CD14-positive monocyte (primary cell): ENCODE measurements around the gene SS18L1. TPM values are rescaled to one million over a fixed set of nuclear protein-coding genes. Genes with fewer than 3 reads are reported as not detected.

Experiments
- DNase-seq, 3 donors: peaks; one replicate each; pipeline ENCODE4 v3.0.0-alpha.2; 2011 to 2022
- H2AFZ ChIP-seq: 2 replicates; pipeline ENCODE4 v1.6.0; 2012; ENCODE audit warnings: mild to moderate bottlenecking, low read depth, low read length, inconsistent platforms; ENCODE audit not compliant: insufficient read depth, poor library complexity, severe bottlenecking
- H3K27ac ChIP-seq, 2 donors: 1 replicate in 1 of 2; 2 replicates in 1 of 2; pipeline ENCODE4 v1.5.1; 2012 to 2013; ENCODE audit warnings: low read length in 2 of 2, control low read depth in 1 of 2, inconsistent platforms in 1 of 2, low read depth in 1 of 2, mild to moderate bottlenecking in 1 of 2
- H3K27me3 ChIP-seq, 2 donors: one replicate each; pipeline versions ENCODE4 v1.6.0 to v1.6.1; 2011 to 2013; ENCODE audit warnings: low read length in 2 of 2; ENCODE audit not compliant: control insufficient read depth in 2 of 2, insufficient read depth in 2 of 2
- H3K36me3 ChIP-seq, 2 donors: replicated peaks in 1 of 2; 1 replicate in 1 of 2; 2 replicates in 1 of 2; pipeline versions ENCODE4 v1.5.1 to v1.6.1; 2012 to 2013; ENCODE audit warnings: low read length in 2 of 2, control low read depth in 1 of 2, inconsistent platforms in 1 of 2, mild to moderate bottlenecking in 1 of 2; ENCODE audit not compliant: insufficient read depth in 2 of 2, control insufficient read depth in 1 of 2
- H3K4me1 ChIP-seq, 2 donors: 1 replicate in 1 of 2; 2 replicates in 1 of 2; pipeline versions ENCODE4 v1.5.1 to v1.6.1; 2012 to 2013; ENCODE audit warnings: low read length in 2 of 2, control low read depth in 1 of 2, inconsistent platforms in 1 of 2, mild to moderate bottlenecking in 1 of 2, moderate library complexity in 1 of 2; ENCODE audit not compliant: insufficient read depth in 2 of 2, control insufficient read depth in 1 of 2
- H3K4me2 ChIP-seq: replicated peaks from 2 replicates; pipeline ENCODE3; 2012; ENCODE audit warnings: low read length, moderate library complexity, mild to moderate bottlenecking; ENCODE audit not compliant: poor library complexity, severe bottlenecking; ENCODE audit errors: extremely low read depth
- H3K4me3 ChIP-seq, 3 experiments: fragments of 200-600 bp in 1 of 3; sonication (generic) in 1 of 3; replicated peaks in 1 of 3; 1 replicate in 2 of 3; 2 replicates in 1 of 3; pipeline ENCODE4 v1.5.1; 2011 to 2013; ENCODE audit warnings: low read length in 3 of 3, mild to moderate bottlenecking in 3 of 3, control low read depth in 2 of 3, low read depth in 2 of 3, inconsistent platforms in 1 of 3, moderate library complexity in 1 of 3
- H3K79me2 ChIP-seq: 2 replicates; pipeline ENCODE4 v1.6.0; 2012; ENCODE audit warnings: mild to moderate bottlenecking, control low read depth, inconsistent platforms, low read length, moderate library complexity; ENCODE audit not compliant: insufficient read depth
- H3K9ac ChIP-seq: 2 replicates; pipeline ENCODE4 v1.6.0; 2017; ENCODE audit warnings: low read length, mild to moderate bottlenecking; ENCODE audit not compliant: insufficient read depth, poor library complexity, severe bottlenecking
- H3K9me3 ChIP-seq, 2 donors: replicated peaks in 1 of 2; 1 replicate in 1 of 2; 2 replicates in 1 of 2; pipeline versions ENCODE4 v1.5.1 to v1.6.1; 2012 to 2013; ENCODE audit warnings: low read length in 2 of 2, control low read depth in 1 of 2; ENCODE audit not compliant: control insufficient read depth in 1 of 2, insufficient read depth in 1 of 2
- H4K20me1 ChIP-seq: 2 replicates; pipeline ENCODE4 v1.6.0; 2012; ENCODE audit warnings: mild to moderate bottlenecking, low read length, control low read depth, moderate library complexity; ENCODE audit not compliant: insufficient read depth
- H3K27ac Mint-ChIP-seq, 7 donors: one replicate each; pipeline ENCODE4 v1.8.0; 2020; ENCODE audit warnings: mild to moderate bottlenecking in 7 of 7, mixed read lengths in 7 of 7, moderate library complexity in 6 of 7, inconsistent platforms in 2 of 7
- H3K27me3 Mint-ChIP-seq, 3 donors: one replicate each; pipeline ENCODE4 v1.8.0; 2021 to 2022; ENCODE audit warnings: low read depth in 3 of 3, mild to moderate bottlenecking in 3 of 3, mixed read lengths in 3 of 3, moderate library complexity in 3 of 3, inconsistent platforms in 1 of 3
- H3K36me3 Mint-ChIP-seq, 2 donors: one replicate each; pipeline ENCODE4 v1.8.0; 2020; ENCODE audit warnings: mixed read lengths in 2 of 2, inconsistent platforms in 1 of 2, mild to moderate bottlenecking in 1 of 2
- H3K4me1 Mint-ChIP-seq: one replicate; pipeline ENCODE4 v1.8.0; 2020; ENCODE audit warnings: mild to moderate bottlenecking, mixed read lengths
- H3K4me3 Mint-ChIP-seq, 2 donors: one replicate each; pipeline ENCODE4 v1.8.0; 2020; ENCODE audit warnings: mild to moderate bottlenecking in 2 of 2, mixed read lengths in 2 of 2, moderate library complexity in 1 of 2
- H3K9me3 Mint-ChIP-seq, 7 donors: one replicate each; pipeline ENCODE4 v1.8.0; 2020 to 2022; ENCODE audit warnings: mixed read lengths in 7 of 7, mild to moderate bottlenecking in 6 of 7, moderate library complexity in 6 of 7, inconsistent platforms in 2 of 7
- CTCF ChIP-seq: fragments of 200-600 bp; IDR thresholded peaks from one replicate; pipeline ENCODE4 v1.8.0; 2022; ENCODE audit warnings: antibody characterized with exemption, mild to moderate bottlenecking
- WGBS: methylation state at CpG from one replicate; pipeline ENCODE4 v1.1.5; 2013; ENCODE audit warnings: missing lambda C conversion rate; ENCODE audit not compliant: insufficient coverage; 5-methylcytosine and 5-hydroxymethylcytosine counted together
- intact Hi-C, 2 donors: fragments of 100-400 bp; cut with micrococcal nuclease; formaldehyde crosslinking; loops; one replicate each; pipeline versions ENCODE4 v1.15.0 to v1.15.1; 2023
- polyA plus RNA-seq, 3 donors: library from polyadenylated mRNA; depleted of rRNA in 1 of 3; unstranded in 2 of 3; stranded (reverse) in 1 of 3; fragments of 300-500 nt in 2 of 3; fragments of >200 nt in 1 of 3; fragmentation: Illumina TruSeq in 2 of 3; gene quantifications; 1 replicate in 2 of 3; 2 replicates in 1 of 3; pipeline ENCODE4 v1.2.3, GENCODE V29; 2012 to 2021

SS18L1 gene
- polyA plus RNA-seq, 3 donors, result 0.75 to 16.5 (median 1.1) TPM

- Histone ChIP-seq H3K4me1 (no peaks in the 10 kb centered on the region), H3K27me3 (no peaks in the 10 kb centered on the region), H2AFZ (no peak overlapping the region), H3K4me3 (no peak overlapping the region), H3K36me3 (peaks cover 27 to 51% of the 10 kb centered on the region in 2 donors), H4K20me1 (no peaks in the 10 kb centered on the region), H3K27ac (no peak overlapping the region), H3K79me2 (no peaks in the 10 kb centered on the region), H3K4me2 (no peak overlapping the region), H3K9me3 (no peaks in the 10 kb centered on the region), H3K9ac (no peak overlapping the region)
- H3K9me3 Mint-ChIP-seq, result no peaks in the 10 kb centered on the region
- no peak overlapping the region for H3K4me3 Mint-ChIP-seq
- intact Hi-C loops, result no loop called here
- 98% methylated on average over 28 of the region's 28 CpGs for WGBS
- peaks cover 39 to 83% of the 10 kb centered on the region in 2 donors for H3K36me3 Mint-ChIP-seq
- peak overlapping the region in 3 of 7 donors; percentile 18 to 52 (median 23) for H3K27ac Mint-ChIP-seq
- TF ChIP-seq CTCF, result no peak
- H3K4me1 Mint-ChIP-seq, result no peaks in the 10 kb centered on the region
- peaks cover 0 to 2% (median 0%) of the 10 kb centered on the region in 3 donors for H3K27me3 Mint-ChIP-seq
- no peak for DNase-seq
Measured at GRCh38 chr20:62174021-62174804, 30.6 kb downstream of the SS18L1 start.

- H3K4me1 ChIP-seq, result no peaks in the 10 kb centered on the region
- peak overlapping the region in 6 of 7 donors; percentile 20 to 75 (median 44) for H3K27ac Mint-ChIP-seq
- H3K79me2 ChIP-seq, result no peaks in the 10 kb centered on the region
- H3K4me3 ChIP-seq, result no peak overlapping the region
- H2AFZ ChIP-seq, result no peak overlapping the region
- no peaks in the 10 kb centered on the region for H3K27me3 ChIP-seq
- H3K9me3 ChIP-seq, result no peaks in the 10 kb centered on the region
- peaks cover 31 to 80% of the 10 kb centered on the region in 2 donors for H3K36me3 Mint-ChIP-seq
- no peak overlapping the region for H3K27ac ChIP-seq
- DNase-seq, result no peak
- no peaks in the 10 kb centered on the region for H3K9me3 Mint-ChIP-seq
- no peak overlapping the region for H3K9ac ChIP-seq
- no peaks in the 10 kb centered on the region for H4K20me1 ChIP-seq
- no peak overlapping the region for H3K4me3 Mint-ChIP-seq
- peaks cover 27 to 47% of the 10 kb centered on the region in 2 donors for H3K36me3 ChIP-seq
- no peak overlapping the region for H3K4me2 ChIP-seq
- TF ChIP-seq CTCF, result no peak
- intact Hi-C loops, result no loop called here
- peaks cover 0 to 2% (median 0%) of the 10 kb centered on the region in 3 donors for H3K27me3 Mint-ChIP-seq
- H3K4me1 Mint-ChIP-seq, result no peaks in the 10 kb centered on the region
- 96% methylated on average over 25 of the region's 26 CpGs for WGBS
Measured at GRCh38 chr20:62174870-62175624, 31.5 kb downstream of the SS18L1 start.
